Left forelimb (tissue), 1 donor: Measurements from ENCODE around the gene C10orf95.

Experiments used
- DNase-seq: peaks from one replicate; pipeline ENCODE4 v3.0.0-alpha.2; 2018; ENCODE audit warnings: low spot score

Gene C10orf95

DNA sequence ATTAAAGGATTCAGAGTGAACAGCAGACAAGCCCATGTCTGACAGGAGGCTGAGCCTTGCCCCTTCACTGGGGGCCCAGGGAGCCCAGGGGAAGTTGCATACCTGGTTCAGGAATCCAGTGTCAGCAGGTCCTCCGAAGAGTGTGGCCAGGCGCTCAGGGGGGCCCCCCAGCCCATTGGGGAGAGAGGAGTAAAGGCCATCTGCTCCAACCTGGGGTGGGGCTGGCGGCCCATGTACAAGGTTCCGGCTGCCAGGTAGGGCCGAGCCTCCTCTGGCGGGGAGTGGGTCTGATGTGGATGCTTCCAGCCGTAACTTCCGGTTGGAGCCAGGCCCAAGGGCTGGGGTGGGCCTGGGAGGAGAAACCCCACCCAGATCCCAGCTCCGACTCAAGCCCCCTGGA, 35.1 kb downstream of the C10orf95 start:
- no peak for DNase-seq

DNA sequence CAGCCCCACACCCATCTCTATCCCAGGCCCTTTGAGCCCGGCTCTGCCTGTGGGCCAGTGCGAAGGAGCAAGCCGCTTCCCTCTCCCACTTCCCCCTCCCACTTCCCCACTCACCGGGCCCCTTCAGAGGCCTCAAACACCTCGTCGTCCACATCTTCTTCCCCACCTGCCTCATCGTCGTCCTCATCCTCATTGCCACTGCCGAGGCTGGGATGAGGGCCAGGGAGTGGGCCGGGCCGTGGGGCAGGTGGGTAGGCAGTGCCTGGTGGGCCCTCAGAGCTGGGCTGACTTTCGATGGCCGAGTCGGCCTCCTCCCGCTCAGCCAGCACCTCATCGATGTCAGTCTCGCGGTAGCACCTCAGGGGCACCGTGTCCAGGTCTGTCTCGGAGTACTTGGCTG, 36.6 kb downstream of the C10orf95 start:
- no peak for DNase-seq

DNA sequence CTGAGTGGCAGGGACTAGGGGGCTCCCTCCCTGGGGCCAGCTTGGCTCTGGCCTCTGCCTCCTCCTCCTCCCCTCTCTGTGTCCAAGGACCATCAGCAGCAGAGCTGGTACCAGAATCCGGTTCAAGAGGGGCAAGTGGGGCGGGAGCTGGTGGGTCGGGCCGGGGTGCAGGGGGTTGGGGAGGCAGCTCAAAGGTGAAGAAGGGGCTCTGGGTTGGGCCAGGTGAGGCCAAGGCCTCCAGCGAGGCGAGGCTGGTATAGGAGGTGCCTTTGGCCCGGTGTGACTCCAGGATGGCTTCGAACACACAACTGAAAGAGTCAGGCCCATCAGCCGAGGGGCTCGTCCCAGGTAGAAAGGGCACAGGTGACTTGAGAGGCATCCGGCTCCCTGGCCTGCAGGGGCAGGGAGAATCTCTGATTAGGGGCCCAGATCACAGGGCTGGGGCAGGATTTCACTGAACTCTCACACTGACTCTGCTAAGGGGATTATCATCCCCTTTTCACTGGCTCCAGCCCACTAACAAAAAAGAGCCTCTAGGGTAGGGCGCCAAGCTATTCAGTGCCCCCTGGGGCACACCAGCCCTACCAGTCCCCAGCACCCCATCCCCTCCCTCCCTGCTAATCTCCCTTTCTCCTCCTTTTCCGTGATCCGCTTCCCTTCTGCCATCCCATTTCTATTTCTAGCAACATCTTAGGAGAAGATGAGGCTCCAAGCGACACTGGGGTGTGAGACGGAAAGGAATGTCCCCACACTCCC, 37.4 kb downstream of the C10orf95 start:
- no peak for DNase-seq

DNA sequence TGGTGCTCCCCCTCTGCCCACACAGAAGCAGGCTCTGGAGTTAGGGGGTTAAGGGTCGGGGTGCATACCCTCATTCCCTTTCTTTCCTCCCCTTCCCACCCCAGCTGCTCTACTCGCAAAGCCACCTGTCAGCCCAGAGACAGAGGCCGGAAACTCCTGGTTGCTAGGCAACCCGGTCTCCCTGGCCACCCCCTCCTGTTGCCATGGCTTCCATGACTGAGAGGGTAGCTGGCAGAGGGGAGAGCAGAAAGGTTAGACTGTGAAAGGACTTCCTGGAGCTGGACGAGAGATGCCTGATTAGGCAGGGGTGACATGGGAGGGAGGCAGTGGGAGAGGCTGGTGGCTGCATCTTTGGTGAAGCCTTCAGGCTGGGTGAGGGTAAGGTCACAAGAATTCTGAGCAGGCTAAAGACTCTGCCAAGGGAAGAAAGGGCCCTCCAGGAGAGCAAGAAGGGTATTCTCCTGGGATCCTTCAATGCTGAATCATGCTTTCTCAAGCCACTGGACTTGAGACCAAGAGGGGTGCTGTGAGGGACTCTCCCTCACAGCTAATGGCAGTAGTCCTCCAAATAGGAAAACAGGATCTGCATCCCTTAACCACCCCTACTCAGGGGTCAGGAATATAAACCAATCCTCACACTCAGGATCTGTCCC, 38.2 kb downstream of the C10orf95 start:
- no peak for DNase-seq

DNA sequence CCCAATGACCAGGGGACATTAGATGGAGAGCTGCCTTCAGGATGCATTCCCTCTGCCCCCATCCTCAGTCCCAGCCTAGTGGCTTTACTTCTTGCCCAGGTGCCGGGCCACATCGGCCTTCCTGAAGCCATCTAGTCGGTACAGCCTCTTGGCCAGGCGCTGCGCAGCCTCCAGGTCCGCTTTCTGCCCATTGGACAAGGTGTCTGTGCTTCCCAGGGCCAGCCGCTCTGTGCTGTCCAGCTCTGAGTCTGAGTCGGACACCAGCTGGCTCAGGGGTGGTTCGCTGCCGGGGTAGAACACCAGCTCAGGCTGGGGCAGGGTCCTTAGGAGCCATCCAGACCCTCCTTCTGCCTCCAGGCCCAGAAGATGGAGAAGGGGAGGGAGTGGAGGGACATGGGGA, 39.0 kb downstream of the C10orf95 start:
- DNase-seq = no peak

DNA sequence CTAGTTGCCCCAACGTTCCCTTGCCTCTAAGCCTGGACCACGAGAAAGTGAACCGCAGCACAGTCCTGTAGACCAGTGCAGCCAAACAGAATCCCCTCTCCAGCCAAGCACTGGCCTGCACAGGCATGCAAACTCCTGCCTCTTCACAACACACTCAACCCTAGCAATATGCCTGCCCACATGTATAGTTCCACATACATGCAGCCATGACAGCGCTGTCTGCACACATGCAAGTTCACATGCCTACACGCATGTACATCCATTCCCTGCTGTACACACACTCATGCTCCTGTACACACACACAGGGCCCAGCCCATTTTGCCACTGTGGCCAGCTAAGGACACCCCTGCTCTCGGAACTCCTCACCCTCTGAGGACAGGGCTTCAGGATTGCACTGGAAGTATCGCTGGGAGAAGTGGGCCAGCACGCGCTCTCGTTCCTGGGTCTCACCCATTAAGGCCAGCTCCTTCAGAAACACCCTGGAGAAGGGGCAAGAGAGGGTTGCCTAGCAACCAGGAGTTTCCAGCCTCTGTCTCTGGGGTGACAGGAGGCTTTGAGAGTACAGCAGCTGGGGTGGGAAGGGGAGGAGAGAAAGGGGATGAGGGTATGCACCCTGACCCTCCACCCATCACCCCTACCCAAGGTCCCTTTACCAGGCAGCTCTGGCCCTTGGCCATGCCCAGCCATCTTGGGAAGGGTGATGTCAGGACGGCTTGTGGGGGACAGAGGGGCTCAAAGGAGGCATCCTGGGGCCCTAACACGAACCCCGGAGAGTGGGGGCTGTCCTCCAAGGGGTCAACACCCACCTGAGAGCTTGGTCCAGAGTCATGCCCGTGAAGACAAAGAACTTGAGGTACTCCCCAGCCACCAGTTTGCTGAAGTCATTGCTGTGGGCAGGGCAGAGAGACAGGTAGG, 39.7 kb downstream of the C10orf95 start:
- DNase-seq = no peak

DNA sequence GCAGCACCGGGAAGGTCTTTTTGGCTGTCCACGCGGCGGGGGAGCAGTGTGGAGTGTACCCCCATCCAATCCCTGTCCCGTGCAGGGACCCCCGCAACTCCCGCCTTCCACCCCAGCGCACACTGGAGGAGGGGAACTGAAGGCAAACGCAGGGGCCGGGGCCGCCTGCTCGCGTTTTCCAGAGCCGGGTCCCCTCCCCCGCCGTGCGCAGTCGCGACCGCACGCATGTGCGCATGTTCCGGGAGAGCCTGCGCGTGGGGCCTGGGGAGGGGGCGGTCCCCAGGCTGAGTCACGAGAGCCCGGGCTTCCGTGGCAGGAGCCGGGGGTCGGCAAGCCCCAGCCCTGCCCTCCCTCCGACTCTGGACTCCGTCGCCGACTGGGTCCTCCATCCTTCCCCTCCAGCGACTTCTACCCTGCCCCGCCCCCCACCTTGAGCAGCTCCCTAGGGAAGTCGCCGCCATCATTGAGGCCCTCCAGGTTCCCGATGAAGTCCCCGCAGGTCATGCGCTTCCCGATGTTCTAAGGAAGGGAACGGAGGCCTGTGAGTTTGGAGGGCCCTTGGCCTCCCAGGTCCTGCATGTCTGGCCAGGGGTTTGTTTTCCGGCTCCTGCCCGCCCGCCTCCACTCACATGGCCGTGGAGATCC, 40.8 kb downstream of the C10orf95 start:
- DNase-seq = peak; percentile 83

DNA sequence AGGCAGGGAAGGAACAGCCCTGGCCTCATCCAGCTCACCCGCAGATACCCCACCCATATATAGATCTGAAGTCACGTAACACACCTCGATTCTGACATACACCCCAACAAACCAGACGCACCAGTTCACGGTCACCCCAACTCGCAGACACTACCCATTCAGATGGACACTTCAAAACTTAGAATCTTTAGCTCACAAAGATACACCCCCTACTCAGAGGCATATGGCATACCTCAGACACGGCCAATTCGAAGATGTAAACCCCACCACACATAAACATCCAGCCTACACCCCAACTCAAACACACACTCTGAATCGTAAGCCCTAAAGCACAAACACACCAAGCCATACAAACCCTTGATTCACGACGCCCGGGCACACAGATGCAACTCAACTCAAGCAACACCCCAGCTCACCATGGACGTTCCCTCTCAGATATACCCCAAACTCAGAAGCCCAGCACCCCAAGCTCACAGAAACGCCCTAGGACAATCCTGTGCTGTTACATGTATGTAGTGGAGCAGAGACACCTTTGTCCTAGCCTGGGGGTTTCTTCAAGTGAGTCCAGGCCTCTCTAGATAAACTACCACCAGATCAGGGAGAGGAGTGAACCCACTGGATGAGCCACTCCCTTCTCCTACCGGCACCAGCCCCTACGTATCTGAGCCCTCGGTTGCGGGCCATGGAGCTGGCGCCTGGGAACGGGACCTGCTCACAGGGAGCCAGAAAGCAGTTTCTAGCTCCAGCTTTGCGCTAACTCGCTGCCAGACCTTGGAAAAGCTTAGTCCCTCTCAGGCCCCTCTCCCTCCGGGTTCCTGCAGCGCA, 41.5 kb downstream of the C10orf95 start:
- peak; percentile 68 for DNase-seq

DNA sequence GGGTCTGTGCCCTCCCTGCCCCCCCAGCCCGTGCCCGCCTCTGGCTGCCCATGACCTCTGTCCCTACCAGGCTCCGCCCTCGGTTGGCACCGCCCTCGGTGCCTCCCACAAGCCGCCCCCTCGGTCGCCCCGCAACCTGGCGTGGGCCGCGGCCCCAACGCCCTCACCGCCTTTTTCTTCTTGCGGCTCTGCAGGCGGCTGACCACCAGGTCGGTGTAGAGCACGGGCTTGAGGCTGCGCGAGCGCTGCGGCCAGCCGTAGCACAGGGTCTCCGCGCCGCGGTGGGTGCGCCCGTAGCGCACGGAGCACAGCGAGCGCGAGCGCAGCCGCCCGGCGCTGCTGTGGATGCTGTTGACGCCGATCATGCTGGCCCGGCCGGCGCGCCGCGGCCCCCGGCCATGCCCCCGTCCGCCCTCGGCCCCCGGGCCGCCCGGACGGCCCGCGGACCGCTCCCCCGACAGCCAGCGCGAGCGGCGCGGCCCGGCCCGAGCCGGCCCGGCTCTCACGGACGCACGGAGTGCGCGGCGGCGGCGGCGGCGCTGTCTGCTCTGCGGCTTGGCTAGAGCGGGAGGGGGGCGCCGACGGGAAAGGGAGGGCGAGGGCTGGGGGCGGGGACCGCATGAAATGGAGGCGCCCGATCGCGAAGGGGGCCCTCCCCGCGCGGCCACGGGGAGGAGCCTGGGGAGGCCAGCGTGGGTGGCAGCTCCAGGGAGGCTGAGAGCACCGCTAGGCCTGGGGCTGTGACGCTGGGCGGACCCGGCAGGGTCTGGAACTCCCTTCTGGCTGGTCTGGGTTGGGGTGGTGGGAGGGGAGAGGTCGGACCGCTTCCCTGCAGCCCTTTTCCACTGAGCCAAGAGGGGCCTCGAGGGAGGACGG, 42.4 kb downstream of the C10orf95 start:
- peak; percentile 86 for DNase-seq

DNA sequence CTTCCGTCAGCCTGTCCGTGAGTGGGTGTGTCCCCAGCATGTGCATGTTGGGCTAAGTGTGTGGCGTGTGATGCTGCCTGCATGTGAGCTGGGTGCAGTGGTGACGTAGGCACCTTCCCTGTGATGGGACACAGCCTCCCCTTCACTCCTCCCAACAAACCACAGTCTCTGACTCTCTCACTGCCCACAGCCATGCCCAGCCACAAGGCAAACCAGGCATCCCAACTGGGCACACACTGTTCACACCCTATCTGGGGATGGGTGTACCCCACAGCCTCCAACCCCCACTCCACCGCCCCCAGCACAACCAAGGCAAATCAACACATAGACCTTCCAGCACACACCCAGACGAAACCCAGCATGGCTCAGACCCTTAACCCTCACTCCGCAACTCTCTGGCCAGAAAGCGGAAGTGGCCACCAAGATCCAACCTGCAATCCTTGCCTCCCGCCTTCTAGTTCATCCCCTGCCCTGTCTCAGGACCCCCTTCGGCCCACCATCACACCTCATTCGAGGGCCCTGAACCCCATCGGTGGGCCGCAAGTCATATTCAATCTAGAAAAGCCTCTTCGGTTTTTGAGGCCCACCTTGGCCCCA, 43.1 kb downstream of the C10orf95 start:
- no peak for DNase-seq

DNA sequence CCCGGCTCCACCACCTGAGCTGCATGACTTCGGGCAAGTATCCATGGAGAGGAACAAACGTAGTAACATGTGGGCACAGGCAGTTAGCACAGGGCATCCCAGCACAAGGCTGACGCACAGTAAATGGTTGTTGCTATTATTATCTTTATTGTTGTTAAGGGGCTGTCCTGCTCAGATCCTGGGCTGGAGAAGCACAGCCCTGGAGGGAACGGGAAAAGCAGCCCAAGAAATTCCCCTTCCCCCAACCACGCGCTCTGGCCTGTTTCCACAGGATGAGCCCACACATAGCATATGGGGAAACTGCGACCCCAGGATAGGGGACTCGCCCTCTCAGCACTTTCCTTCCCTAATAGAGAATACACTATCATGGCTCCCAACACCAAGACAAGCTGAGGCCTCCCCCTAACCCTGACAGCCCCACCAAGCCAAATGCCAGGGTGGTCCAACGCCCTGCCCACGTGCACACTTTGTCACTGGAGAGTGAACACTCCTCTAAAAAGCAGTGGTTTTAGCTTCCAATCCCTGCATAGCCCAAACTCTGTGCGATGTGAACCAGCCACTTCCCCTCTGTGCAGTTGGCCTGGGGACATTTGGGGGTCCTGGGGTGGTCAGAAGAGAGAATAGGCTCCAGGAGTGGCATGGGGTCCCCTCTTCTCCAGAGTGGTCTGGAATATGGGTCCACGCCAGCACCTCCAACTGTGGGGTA, 43.8 kb downstream of the C10orf95 start:
- no peak for DNase-seq

DNA sequence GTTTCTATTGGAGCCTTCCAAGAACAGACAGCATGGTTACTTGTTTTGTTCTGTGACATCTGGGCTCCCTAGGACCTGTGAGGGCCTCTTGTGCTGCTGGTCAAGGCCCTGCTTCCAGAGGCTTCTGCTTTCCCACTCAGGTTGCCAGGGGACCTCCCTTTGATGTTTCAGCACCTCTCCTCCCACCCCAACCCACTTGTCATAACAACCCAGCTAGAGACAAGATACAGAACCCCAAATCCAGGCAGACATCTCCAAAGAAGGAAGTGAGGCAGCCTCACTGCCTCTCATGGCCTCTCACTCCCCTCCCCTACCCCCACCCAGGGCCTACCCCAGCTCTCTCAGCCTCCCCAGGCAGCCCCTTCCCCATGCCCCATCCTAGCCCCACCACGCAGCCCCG, 44.5 kb downstream of the C10orf95 start:
- no peak for DNase-seq

DNA sequence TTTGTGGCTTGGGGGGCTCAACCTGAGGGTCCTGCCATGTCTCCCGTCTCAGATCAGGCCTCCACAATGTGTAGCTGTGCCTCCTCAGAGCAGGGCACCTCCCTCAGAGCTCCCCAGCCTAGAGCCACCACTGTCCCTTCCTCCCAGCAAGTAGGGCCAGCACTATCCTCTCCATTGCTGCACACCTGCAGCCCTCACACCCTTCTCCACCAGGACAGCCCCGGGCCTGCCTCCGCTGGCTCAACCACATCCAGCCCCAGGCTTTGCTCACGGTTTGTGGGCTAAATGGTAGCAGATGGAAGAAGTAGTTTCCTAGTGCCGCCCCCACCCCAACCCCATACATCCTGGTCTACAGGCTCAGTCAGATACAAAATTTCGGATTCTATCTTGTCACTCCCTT, 45.7 kb downstream of the C10orf95 start:
- no peak for DNase-seq

DNA sequence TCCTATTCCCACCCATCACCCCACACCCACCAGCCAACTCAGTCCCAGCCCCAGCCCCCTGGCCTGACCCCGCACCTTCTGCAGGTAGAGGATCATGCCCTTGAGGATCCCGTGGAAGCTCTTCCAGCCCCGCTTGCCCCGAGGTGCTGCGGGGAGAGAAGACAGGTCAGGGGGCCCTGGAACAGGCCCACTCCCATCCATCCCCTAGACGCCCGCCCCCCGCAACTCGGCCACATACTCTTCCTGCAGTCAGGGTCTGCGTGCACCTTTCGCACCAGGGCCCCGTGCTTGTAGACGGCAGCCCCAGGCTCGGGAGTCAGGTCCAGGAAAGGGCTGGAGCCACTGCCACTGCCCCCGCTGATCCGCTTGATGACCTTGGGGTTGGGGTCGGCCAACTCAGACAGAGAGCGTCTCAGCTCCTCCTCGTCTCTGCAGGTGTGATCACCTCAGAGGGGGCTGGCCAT, 46.2 kb downstream of the C10orf95 start:
- no peak for DNase-seq

DNA sequence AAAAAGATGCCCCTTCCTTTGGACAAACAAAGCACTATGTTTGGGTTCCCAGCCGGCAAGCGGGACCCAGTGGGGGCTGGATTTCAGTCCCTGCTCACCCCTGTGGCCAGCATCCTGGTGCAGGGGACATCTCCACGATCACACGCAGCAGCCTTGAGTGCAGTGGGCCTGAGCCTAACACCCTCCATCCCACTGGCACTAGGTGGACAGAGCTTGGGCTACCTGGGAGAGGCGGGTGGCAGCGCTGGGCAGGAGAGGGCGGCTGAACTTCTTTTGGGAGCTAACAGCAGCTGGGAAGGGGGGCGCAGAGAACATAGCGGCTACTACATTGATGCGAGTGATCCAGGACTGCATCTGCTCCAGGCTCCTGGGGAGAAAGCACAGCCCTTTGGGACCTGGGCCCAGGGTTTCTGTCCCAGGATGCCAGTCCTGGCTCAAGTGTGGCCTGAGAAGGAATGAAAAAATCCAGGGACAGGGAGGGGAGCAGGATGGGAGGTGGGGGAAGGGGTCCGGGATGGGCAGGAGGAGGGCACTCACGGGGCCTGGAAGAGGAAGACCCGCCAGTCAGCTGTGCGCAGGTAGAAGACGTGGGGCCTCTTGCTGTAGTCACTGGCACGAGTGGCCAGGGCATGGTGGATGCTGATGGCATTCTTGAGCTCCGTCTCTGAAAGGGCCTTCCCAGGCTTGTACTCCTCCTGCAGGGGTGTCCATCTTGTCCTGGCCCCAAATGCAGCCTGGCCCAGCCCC, 46.8 kb downstream of the C10orf95 start:
- DNase-seq = no peak

DNA sequence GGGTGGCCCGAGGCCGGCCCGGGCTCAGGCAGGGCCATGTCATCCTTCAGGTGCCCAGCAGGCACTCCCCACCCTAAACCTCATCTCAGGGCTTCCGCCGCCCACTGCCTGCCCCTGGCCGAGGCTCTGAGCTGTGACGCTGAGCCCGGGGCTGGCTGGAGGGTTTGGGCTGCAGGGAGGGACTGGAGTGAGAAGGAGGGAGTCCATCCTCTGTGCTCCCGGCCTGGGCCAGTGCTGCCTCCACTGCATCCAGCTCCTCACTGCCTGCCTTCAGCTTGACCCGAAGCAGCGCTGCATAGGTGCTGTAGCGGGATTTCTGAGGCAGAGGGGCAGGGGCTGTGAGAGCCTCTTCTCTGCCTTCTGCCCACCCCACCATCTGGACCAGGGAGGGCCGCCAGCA, 48.2 kb downstream of the C10orf95 start:
- no peak for DNase-seq

DNA sequence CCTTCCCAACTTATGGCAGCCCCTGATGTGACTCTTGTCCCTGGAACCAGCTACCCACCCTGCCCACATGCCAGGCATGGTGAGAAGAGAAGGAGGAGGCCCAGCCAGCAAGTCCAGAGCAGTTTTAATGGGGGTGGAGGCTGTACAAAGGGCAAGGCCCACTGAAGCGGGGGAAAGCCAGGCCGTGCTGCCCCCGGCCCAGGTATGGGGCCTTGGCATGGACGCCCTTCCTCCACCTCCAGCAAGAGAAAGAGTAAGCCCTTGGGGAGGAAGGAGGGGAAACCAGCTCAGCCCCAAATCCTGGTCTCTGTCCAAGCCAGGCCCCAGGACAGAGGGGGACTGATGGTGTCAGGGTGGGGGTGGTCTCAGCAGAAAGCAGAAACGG, 48.8 kb downstream of the C10orf95 start:
- DNase-seq = no peak

DNA sequence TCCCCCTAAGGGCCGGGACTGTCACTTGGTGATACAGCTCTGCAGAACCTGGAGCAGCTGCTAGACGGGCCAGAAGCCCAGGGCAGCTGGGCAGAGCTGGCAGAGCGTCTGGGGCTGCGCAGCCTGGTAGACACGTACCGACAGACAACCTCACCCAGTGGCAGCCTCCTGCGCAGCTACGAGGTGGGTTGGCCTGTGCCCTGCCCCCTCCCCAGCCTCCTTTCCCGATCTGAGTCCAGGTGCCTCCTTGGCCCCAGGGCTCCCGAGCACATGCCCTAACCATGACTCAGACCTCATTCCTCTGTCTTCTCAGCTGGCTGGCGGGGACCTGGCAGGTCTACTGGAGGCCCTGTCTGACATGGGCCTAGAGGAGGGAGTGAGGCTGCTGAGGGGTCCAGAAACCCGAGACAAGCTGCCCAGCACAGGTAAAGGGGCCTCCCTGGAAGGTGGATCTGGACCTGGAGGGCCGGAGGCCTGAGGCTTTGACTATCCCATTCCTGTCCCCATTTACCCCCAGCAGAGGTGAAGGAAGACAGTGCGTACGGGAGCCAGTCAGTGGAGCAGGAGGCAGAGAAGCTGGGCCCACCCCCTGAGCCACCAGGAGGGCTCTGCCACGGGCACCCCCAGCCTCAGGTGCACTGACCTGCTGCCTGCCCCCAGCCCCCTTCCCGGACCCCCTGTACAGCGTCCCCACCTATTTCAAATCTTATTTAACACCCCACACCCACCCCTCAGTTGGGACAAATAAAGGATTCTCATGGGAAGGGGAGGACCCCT, 49.4 kb downstream of the C10orf95 start:
- DNase-seq = no peak
